Measurements from ENCODE around the gene CCDC12.

- TF ChIP-seq POLR2A (IDR thresholded peaks at IDR 0.05) (no peak), POLR2AphosphoS5 (IDR thresholded peaks at IDR 0.05) (no peak), CTCF (IDR thresholded peaks at IDR 0.05) (no peak), EP300 (IDR thresholded peaks at IDR 0.05) (no peak)
These were observed 42.5 kb downstream of the CCDC12 start for GRCh38 chr3:46934072-46934471.

Data from suprapubic skin (tissue), 4 donors.